DOHH2 (cell line): ENCODE data around the gene ALDH1L2.

ENCODE experiments used
- H3F3A ChIP-seq: fragments of 200-600 bp; sonication (generic), shearing (Covaris generic); 2 replicates; pipeline ENCODE4 v1.6.0; 2016; ENCODE audit warnings: antibody characterized with exemption, mild to moderate bottlenecking; ENCODE audit not compliant: control insufficient read depth, insufficient read depth
- H3K27ac ChIP-seq: fragments of 200-600 bp; sonication (generic); 2 replicates; pipeline ENCODE4 v1.5.1; 2014; ENCODE audit warnings: low read depth, mild to moderate bottlenecking, low read length, moderate library complexity
- H3K27me3 ChIP-seq: fragments of 200-600 bp; sonication (generic); 2 replicates; pipeline ENCODE4 v1.6.1; 2014; ENCODE audit warnings: mild to moderate bottlenecking, low read length, mixed read lengths; ENCODE audit not compliant: control insufficient read depth
- H3K36me3 ChIP-seq: fragments of 200-600 bp; sonication (generic); 2 replicates; pipeline ENCODE4 v1.6.1; 2014; ENCODE audit warnings: mild to moderate bottlenecking, low read length, moderate library complexity, mixed read lengths; ENCODE audit not compliant: control insufficient read depth
- H3K4me1 ChIP-seq: fragments of 200-600 bp; sonication (generic); 2 replicates; pipeline ENCODE4 v1.6.1; 2014; ENCODE audit warnings: mild to moderate bottlenecking, low read length, mixed read lengths; ENCODE audit not compliant: control insufficient read depth
- H3K4me2 ChIP-seq: fragments of 200-600 bp; sonication (generic); 2 replicates; pipeline ENCODE4 v1.6.0; 2014; ENCODE audit warnings: mild to moderate bottlenecking, low read length, moderate library complexity
- H3K4me3 ChIP-seq: fragments of 200-600 bp; sonication (generic); 2 replicates; pipeline ENCODE4 v1.5.1; 2014; ENCODE audit warnings: mild to moderate bottlenecking, low read length, mixed read lengths
- H3K79me2 ChIP-seq: fragments of 200-600 bp; sonication (generic); 2 replicates; pipeline ENCODE4 v1.6.1; 2014; ENCODE audit warnings: mild to moderate bottlenecking, low read length, mixed read lengths; ENCODE audit not compliant: control insufficient read depth
- H3K9me2 ChIP-seq: fragments of 200-600 bp; sonication (generic); replicated peaks from 2 replicates; pipeline ENCODE4 v1.6.1; 2014; ENCODE audit warnings: mild to moderate bottlenecking, low read length, mixed read lengths; ENCODE audit not compliant: control insufficient read depth
- H3K9me3 ChIP-seq: fragments of 200-600 bp; sonication (generic); 2 replicates; pipeline ENCODE4 v1.6.1; 2014; ENCODE audit warnings: antibody characterized with exemption, low read length, mixed read lengths; ENCODE audit not compliant: control insufficient read depth, insufficient read depth
- H4K20me1 ChIP-seq: fragments of 200-600 bp; sonication (generic); 2 replicates; pipeline ENCODE4 v1.6.0; 2014; ENCODE audit warnings: low read depth, mild to moderate bottlenecking, antibody characterized with exemption, low read length, moderate library complexity; ENCODE audit not compliant: control insufficient read depth, insufficient read depth
- CTCF ChIP-seq: fragments of 200-600 bp; sonication (generic); IDR thresholded peaks from one replicate; pipeline ENCODE4 v1.5.1; 2014; ENCODE audit warnings: antibody characterized with exemption, mild to moderate bottlenecking, low read depth, low read length; ENCODE audit not compliant: poor library complexity, severe bottlenecking
- EZH2phosphoT487 ChIP-seq: fragments of 200-600 bp; sonication (generic); IDR thresholded peaks from 2 replicates; pipeline ENCODE4 v1.6.1; 2017; ENCODE audit warnings: borderline replicate concordance, mild to moderate bottlenecking, antibody characterized with exemption, low read length, moderate library complexity, mixed read lengths

Gene ALDH1L2

GRCh38 chr12:105113094-105113493 is 28.8 kb upstream of the ALDH1L2 start:
- H3K4me2 ChIP-seq, result peak overlapping the region; percentile 32; the same call in 1 of the 2 replicates
- H3K4me1 ChIP-seq, result peaks cover 37% of the 10 kb centered on the region
- H4K20me1 ChIP-seq, result peaks cover 21% of the 10 kb centered on the region
- H3K4me3 ChIP-seq, result no peak overlapping the region
- no peaks in the 10 kb centered on the region for H3K27me3 ChIP-seq
- no peaks in the 10 kb centered on the region for H3K9me2 ChIP-seq
- peaks cover 75% of the 10 kb centered on the region for H3K79me2 ChIP-seq
- H3K27ac ChIP-seq, result no peak overlapping the region
- no peak for TF ChIP-seq EZH2phosphoT487
- no peak for TF ChIP-seq CTCF
- H3K36me3 ChIP-seq, result peaks cover 97% of the 10 kb centered on the region
- 0 out of 2 replicates have a peak, but pooled peaks cover 3% of the 10 kb centered on the region for H3F3A ChIP-seq
- H3K9me3 ChIP-seq, result peaks cover 3% of the 10 kb centered on the region; the same call in 1 of the 2 replicates

GRCh38 chr12:105110851-105111250 is 26.6 kb upstream of the ALDH1L2 start:
- Histone ChIP-seq H3K9me3 (peaks cover 3% of the 10 kb centered on the region; the same call in 1 of the 2 replicates), H4K20me1 (peaks cover 21% of the 10 kb centered on the region), H3K79me2 (peaks cover 74% of the 10 kb centered on the region), H3K9me2 (no peaks in the 10 kb centered on the region), H3K27me3 (no peaks in the 10 kb centered on the region), H3K4me2 (peak overlapping the region; percentile 74), H3K36me3 (peaks cover 80% of the 10 kb centered on the region), H3F3A (0 out of 2 replicates have a peak, but pooled peaks cover 3% of the 10 kb centered on the region), H3K4me1 (peaks cover 46% of the 10 kb centered on the region), H3K4me3 (peak overlapping the region; percentile 85), H3K27ac (no peak overlapping the region)
- no peak for TF ChIP-seq EZH2phosphoT487
- no peak for TF ChIP-seq CTCF

GRCh38 chr12:105109465-105110212 is 25.4 kb upstream of the ALDH1L2 start:
- TF ChIP-seq CTCF (no peak), EZH2phosphoT487 (no peak)
- Histone ChIP-seq H3K4me2 (peak overlapping the region; percentile 74), H3K36me3 (peaks cover 67% of the 10 kb centered on the region), H3K27ac (peak overlapping the region; percentile 87), H4K20me1 (peaks cover 21% of the 10 kb centered on the region), H3K9me3 (peaks cover 6% of the 10 kb centered on the region), H3K79me2 (peaks cover 71% of the 10 kb centered on the region), H3K4me1 (peaks cover 46% of the 10 kb centered on the region), H3F3A (0 out of 2 replicates have a peak, but pooled peaks cover 3% of the 10 kb centered on the region), H3K27me3 (no peaks in the 10 kb centered on the region), H3K4me3 (peak overlapping the region; percentile 85), H3K9me2 (no peaks in the 10 kb centered on the region)
